Measurements from ENCODE around the gene SH3GLB2.

SH3GLB2 gene

GRCh38 chr9:129068110-129068509 is 40.0 kb upstream of the SH3GLB2 start:
- Histone ChIP-seq H2BK120ac (ENCODE audit: low read depth, low read length) (no peak overlapping the region), H3K14ac (ENCODE audit: low read length) (no peak overlapping the region), H3K79me1 (ENCODE audit: low read depth, low read length) (no peaks in the 10 kb centered on the region), H2BK15ac (ENCODE audit: low read length) (no peak overlapping the region), H3K27me3 (ENCODE audit: control insufficient read depth in 3 of 3, insufficient read depth in 3 of 3, low read depth in 1 of 3, low read length in 3 of 3) (no peaks in the 10 kb centered on the region), H3K4me1 (ENCODE audit: control insufficient read depth in 2 of 2, insufficient read depth in 1 of 2, low read depth in 1 of 2, low read length in 2 of 2) (peaks cover 0 to 3% of the 10 kb centered on the region in 2 donors), H3K23ac (ENCODE audit: low read depth, low read length, poor library complexity) (no peak overlapping the region), H4K91ac (ENCODE audit: low read depth, low read length, poor library complexity) (no peak overlapping the region), H3K18ac (ENCODE audit: low read length) (no peak overlapping the region), H2BK12ac (ENCODE audit: low read length) (no peak overlapping the region), H3K4ac (ENCODE audit: low read length) (no peak overlapping the region), H4K8ac (ENCODE audit: low read depth, low read length) (no peak overlapping the region), H3K27ac (replicated peaks; ENCODE audit: low read length) (no peak overlapping the region), H2BK5ac (ENCODE audit: low read length) (no peak overlapping the region), H3K36me3 (replicated peaks in 1 of 2; ENCODE audit: control insufficient read depth in 2 of 2, insufficient read depth in 2 of 2, low read length in 2 of 2) (peaks cover 36 to 57% of the 10 kb centered on the region in 2 donors), H3K4me2 (ENCODE audit: insufficient read depth, low read length, poor library complexity, severe bottlenecking) (no peak overlapping the region), H3K9me3 (replicated peaks in 1 of 2; ENCODE audit: control insufficient read depth in 2 of 2, insufficient read depth in 1 of 2, low read depth in 1 of 2, low read length in 2 of 2) (no peaks in the 10 kb centered on the region), H3K9ac (ENCODE audit: low read depth, low read length, poor library complexity) (no peak overlapping the region), H3K4me3 (ENCODE audit: low read length in 2 of 2) (no peak overlapping the region), H2AK5ac (ENCODE audit: low read depth, low read length) (no peak overlapping the region), H2AFZ (ENCODE audit: low read length) (no peak overlapping the region)
- no peak for DNase-seq (ENCODE audit: low spot score)
- WGBS, 2 donors (ENCODE audit: extremely low coverage in 2 of 2, insufficient read length in 2 of 2, insufficient replicate concordance in 1 of 2), result no CpG with 5 or more reads among the region's 19 CpGs

GRCh38 chr9:129064499-129064908 is 36.4 kb upstream of the SH3GLB2 start:
- whole genome bisulfite sequencing, 2 donors (ENCODE audit: extremely low coverage in 2 of 2, insufficient read length in 2 of 2, insufficient replicate concordance in 1 of 2), result no CpG with 5 or more reads among the region's 8 CpGs
- Histone ChIP-seq H3K27ac (replicated peaks; ENCODE audit: low read length) (no peak overlapping the region), H3K4me2 (ENCODE audit: insufficient read depth, low read length, poor library complexity, severe bottlenecking) (no peak overlapping the region), H2AK5ac (ENCODE audit: low read depth, low read length) (no peak overlapping the region), H2BK15ac (ENCODE audit: low read length) (no peak overlapping the region), H2AFZ (ENCODE audit: low read length) (no peak overlapping the region), H3K4me3 (ENCODE audit: low read length in 2 of 2) (no peak overlapping the region), H3K27me3 (ENCODE audit: control insufficient read depth in 3 of 3, insufficient read depth in 3 of 3, low read depth in 1 of 3, low read length in 3 of 3) (no peaks in the 10 kb centered on the region), H3K23ac (ENCODE audit: low read depth, low read length, poor library complexity) (no peak overlapping the region), H3K79me1 (ENCODE audit: low read depth, low read length) (no peaks in the 10 kb centered on the region), H4K91ac (ENCODE audit: low read depth, low read length, poor library complexity) (no peak overlapping the region), H3K18ac (ENCODE audit: low read length) (no peak overlapping the region), H2BK12ac (ENCODE audit: low read length) (no peak overlapping the region), H3K36me3 (replicated peaks in 1 of 2; ENCODE audit: control insufficient read depth in 2 of 2, insufficient read depth in 2 of 2, low read length in 2 of 2) (peaks cover 36 to 61% of the 10 kb centered on the region in 2 donors), H4K8ac (ENCODE audit: low read depth, low read length) (no peak overlapping the region), H3K9ac (ENCODE audit: low read depth, low read length, poor library complexity) (no peak overlapping the region), H3K14ac (ENCODE audit: low read length) (no peak overlapping the region), H3K4me1 (ENCODE audit: control insufficient read depth in 2 of 2, insufficient read depth in 1 of 2, low read depth in 1 of 2, low read length in 2 of 2) (no peaks in the 10 kb centered on the region), H3K9me3 (replicated peaks in 1 of 2; ENCODE audit: control insufficient read depth in 2 of 2, insufficient read depth in 1 of 2, low read depth in 1 of 2, low read length in 2 of 2) (no peaks in the 10 kb centered on the region), H2BK5ac (ENCODE audit: low read length) (no peak overlapping the region), H2BK120ac (ENCODE audit: low read depth, low read length) (no peak overlapping the region), H3K4ac (ENCODE audit: low read length) (no peak overlapping the region)
- DNase-seq (ENCODE audit: low spot score), result no peak

DNA sequence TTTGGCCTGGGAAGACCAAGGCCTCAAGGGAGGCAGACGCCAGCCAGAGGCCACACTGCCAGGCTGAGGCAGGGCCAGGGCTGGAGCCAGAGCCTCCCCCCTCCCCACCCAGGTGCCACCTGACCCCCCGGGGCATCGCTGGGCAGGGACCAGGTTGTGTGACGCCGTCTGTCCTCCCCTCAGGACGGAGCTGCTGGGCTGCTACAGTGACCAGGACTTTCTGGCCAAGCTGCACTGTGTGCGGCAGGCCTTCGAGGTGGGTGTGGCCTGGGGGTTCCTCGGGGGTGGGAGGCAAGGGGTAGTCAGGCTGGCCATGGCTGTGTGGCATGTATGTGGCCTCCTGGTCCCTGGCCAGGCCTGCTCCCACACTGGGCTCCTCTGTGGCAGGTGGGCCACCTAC is 34.9 kb upstream of the SH3GLB2 start:
- no peak overlapping the region for H3K4me2 ChIP-seq (ENCODE audit: insufficient read depth, low read length, poor library complexity, severe bottlenecking)
- no peaks in the 10 kb centered on the region for H3K4me1 ChIP-seq (ENCODE audit: control insufficient read depth in 2 of 2, insufficient read depth in 1 of 2, low read depth in 1 of 2, low read length in 2 of 2)
- no peak overlapping the region for H3K27ac ChIP-seq (replicated peaks; ENCODE audit: low read length)
- no peak overlapping the region for H2BK12ac ChIP-seq (ENCODE audit: low read length)
- no peak for DNase-seq (ENCODE audit: low spot score)
- no peak overlapping the region for H2BK5ac ChIP-seq (ENCODE audit: low read length)
- no peak overlapping the region for H2BK120ac ChIP-seq (ENCODE audit: low read depth, low read length)
- no peak overlapping the region for H3K9ac ChIP-seq (ENCODE audit: low read depth, low read length, poor library complexity)
- H3K27me3 ChIP-seq (ENCODE audit: control insufficient read depth in 3 of 3, insufficient read depth in 3 of 3, low read depth in 1 of 3, low read length in 3 of 3), result no peaks in the 10 kb centered on the region
- H2AFZ ChIP-seq (ENCODE audit: low read length), result no peak overlapping the region
- no peak overlapping the region for H2AK5ac ChIP-seq (ENCODE audit: low read depth, low read length)
- no CpG with 5 or more reads among the region's 9 CpGs for WGBS, 2 donors (ENCODE audit: extremely low coverage in 2 of 2, insufficient read length in 2 of 2, insufficient replicate concordance in 1 of 2)
- no peak overlapping the region for H3K14ac ChIP-seq (ENCODE audit: low read length)
- no peak overlapping the region for H3K18ac ChIP-seq (ENCODE audit: low read length)
- no peak overlapping the region for H3K4ac ChIP-seq (ENCODE audit: low read length)
- no peak overlapping the region for H4K8ac ChIP-seq (ENCODE audit: low read depth, low read length)
- no peaks in the 10 kb centered on the region for H3K79me1 ChIP-seq (ENCODE audit: low read depth, low read length)
- peaks cover 34 to 53% of the 10 kb centered on the region in 2 donors for H3K36me3 ChIP-seq (replicated peaks in 1 of 2; ENCODE audit: control insufficient read depth in 2 of 2, insufficient read depth in 2 of 2, low read length in 2 of 2)
- H3K4me3 ChIP-seq (ENCODE audit: low read length in 2 of 2), result no peak overlapping the region
- no peak overlapping the region for H2BK15ac ChIP-seq (ENCODE audit: low read length)
- H3K9me3 ChIP-seq (replicated peaks in 1 of 2; ENCODE audit: control insufficient read depth in 2 of 2, insufficient read depth in 1 of 2, low read depth in 1 of 2, low read length in 2 of 2), result no peaks in the 10 kb centered on the region
- H4K91ac ChIP-seq (ENCODE audit: low read depth, low read length, poor library complexity), result no peak overlapping the region
- H3K23ac ChIP-seq (ENCODE audit: low read depth, low read length, poor library complexity), result no peak overlapping the region

GRCh38 chr9:129060991-129061390 is 32.9 kb upstream of the SH3GLB2 start:
- H3K36me3 ChIP-seq (replicated peaks in 1 of 2; ENCODE audit: control insufficient read depth in 2 of 2, insufficient read depth in 2 of 2, low read length in 2 of 2), result peaks cover 27 to 50% of the 10 kb centered on the region in 2 donors
- WGBS, 2 donors (ENCODE audit: extremely low coverage in 2 of 2, insufficient read length in 2 of 2, insufficient replicate concordance in 1 of 2), result no CpG with 5 or more reads among the region's 12 CpGs
- no peak overlapping the region for H2BK5ac ChIP-seq (ENCODE audit: low read length)

More at GRCh38 chr9:129060991-129061390, 32.9 kb upstream of the SH3GLB2 start:
- Histone ChIP-seq H3K14ac (ENCODE audit: low read length) (no peak overlapping the region), H3K79me1 (ENCODE audit: low read depth, low read length) (no peaks in the 10 kb centered on the region), H3K27ac (replicated peaks; ENCODE audit: low read length) (no peak overlapping the region), H3K18ac (ENCODE audit: low read length) (no peak overlapping the region), H4K91ac (ENCODE audit: low read depth, low read length, poor library complexity) (no peak overlapping the region), H2AFZ (ENCODE audit: low read length) (no peak overlapping the region), H4K8ac (ENCODE audit: low read depth, low read length) (no peak overlapping the region), H3K4ac (ENCODE audit: low read length) (no peak overlapping the region), H2BK120ac (ENCODE audit: low read depth, low read length) (no peak overlapping the region), H3K4me2 (ENCODE audit: insufficient read depth, low read length, poor library complexity, severe bottlenecking) (no peak overlapping the region), H2BK12ac (ENCODE audit: low read length) (no peak overlapping the region), H2BK15ac (ENCODE audit: low read length) (no peak overlapping the region), H3K4me1 (ENCODE audit: control insufficient read depth in 2 of 2, insufficient read depth in 1 of 2, low read depth in 1 of 2, low read length in 2 of 2) (no peaks in the 10 kb centered on the region), H2AK5ac (ENCODE audit: low read depth, low read length) (no peak overlapping the region), H3K27me3 (ENCODE audit: control insufficient read depth in 3 of 3, insufficient read depth in 3 of 3, low read depth in 1 of 3, low read length in 3 of 3) (no peaks in the 10 kb centered on the region), H3K23ac (ENCODE audit: low read depth, low read length, poor library complexity) (no peak overlapping the region), H3K9ac (ENCODE audit: low read depth, low read length, poor library complexity) (no peak overlapping the region), H3K4me3 (ENCODE audit: low read length in 2 of 2) (no peak overlapping the region), H3K9me3 (replicated peaks in 1 of 2; ENCODE audit: control insufficient read depth in 2 of 2, insufficient read depth in 1 of 2, low read depth in 1 of 2, low read length in 2 of 2) (no peaks in the 10 kb centered on the region)
- no peak for DNase-seq (ENCODE audit: low spot score)

Measured in neuronal stem cell (in vitro differentiated cells).